OCI-LY7 (cell line): ENCODE results near the gene CACNA2D1.

Experiments used
- EZH2phosphoT487 ChIP-seq: fragments of 200-600 bp; sonication (generic); IDR thresholded peaks from 2 replicates; pipeline ENCODE4 v1.6.1; 2018; ENCODE audit warnings: low read depth, borderline replicate concordance, mild to moderate bottlenecking, mixed run types, antibody characterized with exemption, low read length, moderate library complexity, mixed read lengths
- TF ChIP-seq, protein P1 (sequence below): fragments of 200-600 bp; sonication (generic); conservative IDR thresholded peaks from 2 replicates; pipeline ENCODE4 v1.5.1; 2014; ENCODE audit warnings: mild to moderate bottlenecking, antibody characterized with exemption, low read length, moderate library complexity, mixed read lengths

GRCh38 chr7:82348251-82348650 is 95.3 kb downstream of the CACNA2D1 start:
- TF ChIP-seq, protein P1, sequence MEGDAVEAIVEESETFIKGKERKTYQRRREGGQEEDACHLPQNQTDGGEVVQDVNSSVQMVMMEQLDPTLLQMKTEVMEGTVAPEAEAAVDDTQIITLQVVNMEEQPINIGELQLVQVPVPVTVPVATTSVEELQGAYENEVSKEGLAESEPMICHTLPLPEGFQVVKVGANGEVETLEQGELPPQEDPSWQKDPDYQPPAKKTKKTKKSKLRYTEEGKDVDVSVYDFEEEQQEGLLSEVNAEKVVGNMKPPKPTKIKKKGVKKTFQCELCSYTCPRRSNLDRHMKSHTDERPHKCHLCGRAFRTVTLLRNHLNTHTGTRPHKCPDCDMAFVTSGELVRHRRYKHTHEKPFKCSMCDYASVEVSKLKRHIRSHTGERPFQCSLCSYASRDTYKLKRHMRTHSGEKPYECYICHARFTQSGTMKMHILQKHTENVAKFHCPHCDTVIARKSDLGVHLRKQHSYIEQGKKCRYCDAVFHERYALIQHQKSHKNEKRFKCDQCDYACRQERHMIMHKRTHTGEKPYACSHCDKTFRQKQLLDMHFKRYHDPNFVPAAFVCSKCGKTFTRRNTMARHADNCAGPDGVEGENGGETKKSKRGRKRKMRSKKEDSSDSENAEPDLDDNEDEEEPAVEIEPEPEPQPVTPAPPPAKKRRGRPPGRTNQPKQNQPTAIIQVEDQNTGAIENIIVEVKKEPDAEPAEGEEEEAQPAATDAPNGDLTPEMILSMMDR, result no peak
- TF ChIP-seq EZH2phosphoT487, result no peak
